Neuron (in vitro differentiated cells): ENCODE data around the gene RAPGEF2.
"Not testable (repeated sequence)": the region's sequence is repeated elsewhere in the genome, so short reads cannot be mapped to it uniquely, and the experiment has no call there.

Source experiments
- H2AFZ ChIP-seq: one replicate; pipeline ENCODE4 v1.6.1; 2013; ENCODE audit warnings: low read depth, mild to moderate bottlenecking, inconsistent platforms, low read length, moderate library complexity
- H3K27me3 ChIP-seq: one replicate; pipeline ENCODE4 v1.6.1; 2013; ENCODE audit warnings: low read length; ENCODE audit not compliant: insufficient read depth
- H3K36me3 ChIP-seq: one replicate; pipeline ENCODE4 v1.6.1; 2013; ENCODE audit warnings: low read length; ENCODE audit not compliant: insufficient read depth
- H3K4me1 ChIP-seq: one replicate; pipeline ENCODE4 v1.6.1; 2013; ENCODE audit warnings: low read length; ENCODE audit not compliant: insufficient read depth
- H3K4me3 ChIP-seq: 2 replicates; pipeline ENCODE4 v1.5.1; 2013; ENCODE audit warnings: mild to moderate bottlenecking, low read length, moderate library complexity
- H3K9me3 ChIP-seq: one replicate; pipeline ENCODE4 v1.6.1; 2013; ENCODE audit warnings: low read length

The RAPGEF2 gene

GRCh38 chr4:159293811-159294515, 191.1 kb downstream of the RAPGEF2 start:
- Histone ChIP-seq H3K9me3 (no peaks in the 10 kb centered on the region), H2AFZ (no peak overlapping the region), H3K36me3 (peaks cover 3% of the 10 kb centered on the region), H3K27me3 (no peaks in the 10 kb centered on the region), H3K4me3 (no peak overlapping the region), H3K4me1 (peaks cover 4% of the 10 kb centered on the region)

- Histone ChIP-seq H2AFZ (no peak overlapping the region), H3K27me3 (no peaks in the 10 kb centered on the region), H3K36me3 (peaks cover 3% of the 10 kb centered on the region), H3K9me3 (no peaks in the 10 kb centered on the region), H3K4me1 (peaks cover 4% of the 10 kb centered on the region), H3K4me3 (no peak overlapping the region)
Measured at GRCh38 chr4:159296061-159296460, 193.2 kb downstream of the RAPGEF2 start.

GRCh38 chr4:159297091-159297490, 194.2 kb downstream of the RAPGEF2 start:
- Histone ChIP-seq H3K36me3 (peaks cover 3% of the 10 kb centered on the region), H3K27me3 (no peaks in the 10 kb centered on the region), H3K9me3 (no peaks in the 10 kb centered on the region), H2AFZ (no peak overlapping the region), H3K4me3 (no peak overlapping the region), H3K4me1 (peaks cover 4% of the 10 kb centered on the region)

- Histone ChIP-seq H3K4me1 (peaks cover 4% of the 10 kb centered on the region), H3K27me3 (no peaks in the 10 kb centered on the region), H3K36me3 (peaks cover 3% of the 10 kb centered on the region), H3K9me3 (no peaks in the 10 kb centered on the region), H2AFZ (no peak overlapping the region), H3K4me3 (no peak overlapping the region)
Measured at GRCh38 chr4:159298502-159298901, 195.6 kb downstream of the RAPGEF2 start.

GRCh38 chr4:159303435-159303834, 200.6 kb downstream of the RAPGEF2 start:
- Histone ChIP-seq H3K4me1 (peaks cover 11% of the 10 kb centered on the region), H3K27me3 (no peaks in the 10 kb centered on the region), H3K4me3 (no peak overlapping the region), H3K36me3 (peaks cover 10% of the 10 kb centered on the region), H2AFZ (no peak overlapping the region), H3K9me3 (peaks cover 6% of the 10 kb centered on the region)

- Histone ChIP-seq H3K9me3 (peaks cover 6% of the 10 kb centered on the region), H3K4me1 (peaks cover 24% of the 10 kb centered on the region), H2AFZ (no peak overlapping the region), H3K36me3 (peaks cover 10% of the 10 kb centered on the region), H3K27me3 (no peaks in the 10 kb centered on the region), H3K4me3 (no peak overlapping the region)
Measured at GRCh38 chr4:159305129-159305528, 202.2 kb downstream of the RAPGEF2 start.

GRCh38 chr4:159307929-159308328, 205.1 kb downstream of the RAPGEF2 start:
- H3K36me3 ChIP-seq, result peaks cover 12% of the 10 kb centered on the region
- no peak overlapping the region for H3K4me3 ChIP-seq
- no peak overlapping the region for H2AFZ ChIP-seq
- H3K9me3 ChIP-seq, result peaks cover 6% of the 10 kb centered on the region
- peaks cover 24% of the 10 kb centered on the region for H3K4me1 ChIP-seq
- no peaks in the 10 kb centered on the region for H3K27me3 ChIP-seq

GRCh38 chr4:159308566-159309340, 205.9 kb downstream of the RAPGEF2 start:
- peaks cover 24% of the 10 kb centered on the region for H3K4me1 ChIP-seq
- peaks cover 12% of the 10 kb centered on the region for H3K36me3 ChIP-seq
- peak overlapping the region; percentile 7 for H3K4me3 ChIP-seq
- H3K9me3 ChIP-seq, result peaks cover 6% of the 10 kb centered on the region
- H3K27me3 ChIP-seq, result no peaks in the 10 kb centered on the region
- H2AFZ ChIP-seq, result no peak overlapping the region

GRCh38 chr4:159312236-159312635, 209.4 kb downstream of the RAPGEF2 start:
- Histone ChIP-seq H2AFZ (no peak overlapping the region), H3K9me3 (peaks cover 6% of the 10 kb centered on the region), H3K27me3 (no peaks in the 10 kb centered on the region), H3K4me1 (peaks cover 24% of the 10 kb centered on the region), H3K36me3 (peaks cover 29% of the 10 kb centered on the region), H3K4me3 (no peak overlapping the region)

GRCh38 chr4:159315879-159316278, 213.0 kb downstream of the RAPGEF2 start:
- not testable (repeated sequence) for H3K9me3 ChIP-seq, H3K27me3 ChIP-seq, H3K4me1 ChIP-seq, H2AFZ ChIP-seq, H3K4me3 ChIP-seq
- peaks cover 34% of the 10 kb centered on the region for H3K36me3 ChIP-seq

GRCh38 chr4:159317203-159317602, 214.3 kb downstream of the RAPGEF2 start:
- Histone ChIP-seq H3K9me3 (peaks cover 6% of the 10 kb centered on the region), H3K4me1 (peaks cover 7% of the 10 kb centered on the region), H3K27me3 (no peaks in the 10 kb centered on the region), H3K4me3 (no peak overlapping the region), H3K36me3 (peaks cover 43% of the 10 kb centered on the region), H2AFZ (no peak overlapping the region)

GRCh38 chr4:159319027-159319426, 216.1 kb downstream of the RAPGEF2 start:
- Histone ChIP-seq H2AFZ (no peak overlapping the region), H3K4me1 (peaks cover 7% of the 10 kb centered on the region), H3K27me3 (no peaks in the 10 kb centered on the region), H3K36me3 (peaks cover 58% of the 10 kb centered on the region), H3K9me3 (peaks cover 6% of the 10 kb centered on the region), H3K4me3 (no peak overlapping the region)

- H3K9me3 ChIP-seq, result no peaks in the 10 kb centered on the region
- H3K4me1 ChIP-seq, result no peaks in the 10 kb centered on the region
- no peaks in the 10 kb centered on the region for H3K27me3 ChIP-seq
- H3K36me3 ChIP-seq, result peaks cover 53% of the 10 kb centered on the region
- no peak overlapping the region for H3K4me3 ChIP-seq
- no peak overlapping the region for H2AFZ ChIP-seq
Measured at GRCh38 chr4:159326480-159326879, 223.6 kb downstream of the RAPGEF2 start.
